Measurements from ENCODE around the gene DICER1. TPM values are rescaled to one million over a fixed set of nuclear protein-coding genes. Genes with fewer than 3 reads are reported as not detected.

DICER1 gene
- total RNA-seq, 1 experiment from 2014 or later, result 32.7 TPM

DNA sequence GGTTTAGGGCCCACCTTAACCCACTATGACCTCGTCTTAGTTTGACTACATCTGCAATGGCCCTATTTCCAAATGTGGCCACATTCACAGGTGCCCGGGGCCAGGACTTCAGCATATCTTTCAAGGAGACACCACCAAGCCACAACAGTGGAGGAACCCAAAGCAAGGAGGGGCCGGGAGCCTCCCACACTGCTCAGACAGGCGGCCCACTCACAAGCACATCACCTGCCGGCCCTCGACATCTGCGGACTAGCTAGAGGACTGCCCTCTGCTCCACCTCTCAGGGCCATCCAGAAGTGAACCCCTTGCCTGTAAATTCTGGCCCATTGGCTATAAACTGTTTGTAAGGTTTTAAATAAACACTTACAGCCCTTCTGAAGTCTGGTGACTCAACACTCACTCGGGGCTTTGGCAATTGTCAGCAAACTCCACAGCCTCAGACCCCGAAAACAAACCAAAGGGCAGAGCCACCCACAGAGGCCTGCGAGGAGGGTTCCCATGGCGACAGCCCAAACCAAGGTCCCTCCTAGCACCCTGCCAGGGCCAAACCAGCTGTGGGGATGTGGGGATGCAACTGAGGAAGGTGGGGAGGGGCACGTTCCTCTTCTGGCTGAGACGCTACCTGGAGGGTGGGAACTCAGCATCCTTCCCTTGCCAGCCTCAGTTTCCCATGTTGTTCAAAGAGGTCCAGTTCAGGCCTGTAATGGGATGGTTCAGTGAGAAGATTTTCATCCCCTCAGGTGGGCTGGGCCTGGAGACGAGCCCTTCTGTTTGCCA, 95.8 kb downstream of the DICER1 start:
- no peaks in the 10 kb centered on the region for H3K9me3 ChIP-seq (ENCODE audit: control insufficient read depth, insufficient read depth, low read depth, low read length)
- DNase-seq (ENCODE audit: low read depth, low spot score), result no peak
- no peak overlapping the region for H3K4me3 ChIP-seq (ENCODE audit: low read depth in 2 of 2, low read length in 2 of 2)
- H3K27me3 ChIP-seq (ENCODE audit: control insufficient read depth, insufficient read depth, low read length), result no peaks in the 10 kb centered on the region
- ATAC-seq, result no peak
- in situ Hi-C loops (cut with HindIII; ENCODE audit: low pct_unique_long_range_greater_than_20kb, low sequenced_read_pairs), result no loop called here
- BruUV-seq (replicated peaks), result no TSS peak
- H3K27ac ChIP-seq (ENCODE audit: low read length), result no peak overlapping the region
- intact Hi-C loops (cut with micrococcal nuclease; ENCODE audit: unreplicated experiment), result no loop called here
- no peaks in the 10 kb centered on the region for H3K4me1 ChIP-seq (ENCODE audit: control insufficient read depth, insufficient read depth, low read length)
- TF ChIP-seq, protein P1, sequence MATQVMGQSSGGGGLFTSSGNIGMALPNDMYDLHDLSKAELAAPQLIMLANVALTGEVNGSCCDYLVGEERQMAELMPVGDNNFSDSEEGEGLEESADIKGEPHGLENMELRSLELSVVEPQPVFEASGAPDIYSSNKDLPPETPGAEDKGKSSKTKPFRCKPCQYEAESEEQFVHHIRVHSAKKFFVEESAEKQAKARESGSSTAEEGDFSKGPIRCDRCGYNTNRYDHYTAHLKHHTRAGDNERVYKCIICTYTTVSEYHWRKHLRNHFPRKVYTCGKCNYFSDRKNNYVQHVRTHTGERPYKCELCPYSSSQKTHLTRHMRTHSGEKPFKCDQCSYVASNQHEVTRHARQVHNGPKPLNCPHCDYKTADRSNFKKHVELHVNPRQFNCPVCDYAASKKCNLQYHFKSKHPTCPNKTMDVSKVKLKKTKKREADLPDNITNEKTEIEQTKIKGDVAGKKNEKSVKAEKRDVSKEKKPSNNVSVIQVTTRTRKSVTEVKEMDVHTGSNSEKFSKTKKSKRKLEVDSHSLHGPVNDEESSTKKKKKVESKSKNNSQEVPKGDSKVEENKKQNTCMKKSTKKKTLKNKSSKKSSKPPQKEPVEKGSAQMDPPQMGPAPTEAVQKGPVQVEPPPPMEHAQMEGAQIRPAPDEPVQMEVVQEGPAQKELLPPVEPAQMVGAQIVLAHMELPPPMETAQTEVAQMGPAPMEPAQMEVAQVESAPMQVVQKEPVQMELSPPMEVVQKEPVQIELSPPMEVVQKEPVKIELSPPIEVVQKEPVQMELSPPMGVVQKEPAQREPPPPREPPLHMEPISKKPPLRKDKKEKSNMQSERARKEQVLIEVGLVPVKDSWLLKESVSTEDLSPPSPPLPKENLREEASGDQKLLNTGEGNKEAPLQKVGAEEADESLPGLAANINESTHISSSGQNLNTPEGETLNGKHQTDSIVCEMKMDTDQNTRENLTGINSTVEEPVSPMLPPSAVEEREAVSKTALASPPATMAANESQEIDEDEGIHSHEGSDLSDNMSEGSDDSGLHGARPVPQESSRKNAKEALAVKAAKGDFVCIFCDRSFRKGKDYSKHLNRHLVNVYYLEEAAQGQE (IDR thresholded peaks at IDR 0.05; ENCODE audit: insufficient read depth in 1 of 2, low read depth in 2 of 2, low read length in 1 of 2), result no peak
- no peak for TF ChIP-seq POLR2AphosphoS5 (IDR thresholded peaks at IDR 0.05; ENCODE audit: low read depth, low read length)
- no peak for TF ChIP-seq TCF7L2 (IDR thresholded peaks at IDR 0.05; ENCODE audit: low read depth, low read length)
- H3K36me3 ChIP-seq (ENCODE audit: control insufficient read depth, insufficient read depth, low read length), result no peaks in the 10 kb centered on the region
- CTCF ChIA-PET, result no interaction called here
- POLR2A ChIA-PET, result no interaction called here

DNA sequence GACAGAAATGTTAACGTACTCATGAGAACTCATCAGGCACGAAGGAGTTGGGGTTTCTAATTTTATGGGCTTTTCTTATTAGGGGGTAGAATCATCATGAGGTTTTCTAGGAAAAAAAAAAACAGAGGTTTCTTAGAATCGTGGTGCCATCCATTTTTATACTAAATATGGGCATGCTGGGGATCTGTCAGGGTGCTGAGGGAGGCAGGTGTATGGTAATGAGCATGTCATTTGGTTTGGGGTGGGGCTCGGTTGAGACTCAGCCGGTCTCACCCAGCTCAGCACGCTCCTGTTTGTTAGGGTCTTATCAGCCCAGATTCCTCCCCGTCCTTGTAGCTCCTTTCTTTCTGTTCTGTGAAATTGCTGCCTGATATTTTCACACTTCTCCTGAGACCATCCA, 98.2 kb downstream of the DICER1 start:
- CTCF ChIA-PET, result no interaction called here

More for the DNA sequence above, 98.2 kb downstream of the DICER1 start:
- H3K27me3 ChIP-seq (ENCODE audit: control insufficient read depth, insufficient read depth, low read length), result no peaks in the 10 kb centered on the region
- POLR2A ChIA-PET, result interaction anchor here (0.6 kb wide), 2 partner anchors 232 to 420 kb away, joined by 3 to 10 read pairs; no protein-coding TSS in a partner anchor
- H3K4me3 ChIP-seq (ENCODE audit: low read depth in 2 of 2, low read length in 2 of 2), result no peak overlapping the region
- TF ChIP-seq POLR2AphosphoS5 (IDR thresholded peaks at IDR 0.05; ENCODE audit: low read depth, low read length) (no peak), SIN3A (IDR thresholded peaks at IDR 0.05; ENCODE audit: borderline replicate concordance, insufficient read depth, low read depth, low read length) (no peak), TCF7L2 (IDR thresholded peaks at IDR 0.05; ENCODE audit: low read depth, low read length) (no peak)
- TF ChIP-seq, protein P1 (IDR thresholded peaks at IDR 0.05; ENCODE audit: insufficient read depth in 1 of 2, low read depth in 2 of 2, low read length in 1 of 2), result no peak
- TF ChIP-seq, protein P2, sequence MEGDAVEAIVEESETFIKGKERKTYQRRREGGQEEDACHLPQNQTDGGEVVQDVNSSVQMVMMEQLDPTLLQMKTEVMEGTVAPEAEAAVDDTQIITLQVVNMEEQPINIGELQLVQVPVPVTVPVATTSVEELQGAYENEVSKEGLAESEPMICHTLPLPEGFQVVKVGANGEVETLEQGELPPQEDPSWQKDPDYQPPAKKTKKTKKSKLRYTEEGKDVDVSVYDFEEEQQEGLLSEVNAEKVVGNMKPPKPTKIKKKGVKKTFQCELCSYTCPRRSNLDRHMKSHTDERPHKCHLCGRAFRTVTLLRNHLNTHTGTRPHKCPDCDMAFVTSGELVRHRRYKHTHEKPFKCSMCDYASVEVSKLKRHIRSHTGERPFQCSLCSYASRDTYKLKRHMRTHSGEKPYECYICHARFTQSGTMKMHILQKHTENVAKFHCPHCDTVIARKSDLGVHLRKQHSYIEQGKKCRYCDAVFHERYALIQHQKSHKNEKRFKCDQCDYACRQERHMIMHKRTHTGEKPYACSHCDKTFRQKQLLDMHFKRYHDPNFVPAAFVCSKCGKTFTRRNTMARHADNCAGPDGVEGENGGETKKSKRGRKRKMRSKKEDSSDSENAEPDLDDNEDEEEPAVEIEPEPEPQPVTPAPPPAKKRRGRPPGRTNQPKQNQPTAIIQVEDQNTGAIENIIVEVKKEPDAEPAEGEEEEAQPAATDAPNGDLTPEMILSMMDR (IDR thresholded peaks at IDR 0.05), result no peak
- H3K27ac ChIP-seq (ENCODE audit: low read length), result no peak overlapping the region
- intact Hi-C loops (cut with micrococcal nuclease; ENCODE audit: unreplicated experiment) (no loop called here), in situ Hi-C loops (cut with HindIII; ENCODE audit: low pct_unique_long_range_greater_than_20kb, low sequenced_read_pairs) (no loop called here)
- H3K9me3 ChIP-seq (ENCODE audit: control insufficient read depth, insufficient read depth, low read depth, low read length), result no peaks in the 10 kb centered on the region
- BruUV-seq (replicated peaks), result no TSS peak
- no peaks in the 10 kb centered on the region for H3K4me1 ChIP-seq (ENCODE audit: control insufficient read depth, insufficient read depth, low read length)
- DNase-seq (ENCODE audit: low read depth, low spot score), result no peak
- ATAC-seq, result no peak
- H3K36me3 ChIP-seq (ENCODE audit: control insufficient read depth, insufficient read depth, low read length), result no peaks in the 10 kb centered on the region
